Activated gamma-delta T cell (primary cell): ENCODE measurements around the gene ANKRD53.

Experiments
- DNase-seq: peaks from one replicate; lab custom pipeline; 2025; lab: John Stamatoyannopoulos, UW

ANKRD53 gene

DNA sequence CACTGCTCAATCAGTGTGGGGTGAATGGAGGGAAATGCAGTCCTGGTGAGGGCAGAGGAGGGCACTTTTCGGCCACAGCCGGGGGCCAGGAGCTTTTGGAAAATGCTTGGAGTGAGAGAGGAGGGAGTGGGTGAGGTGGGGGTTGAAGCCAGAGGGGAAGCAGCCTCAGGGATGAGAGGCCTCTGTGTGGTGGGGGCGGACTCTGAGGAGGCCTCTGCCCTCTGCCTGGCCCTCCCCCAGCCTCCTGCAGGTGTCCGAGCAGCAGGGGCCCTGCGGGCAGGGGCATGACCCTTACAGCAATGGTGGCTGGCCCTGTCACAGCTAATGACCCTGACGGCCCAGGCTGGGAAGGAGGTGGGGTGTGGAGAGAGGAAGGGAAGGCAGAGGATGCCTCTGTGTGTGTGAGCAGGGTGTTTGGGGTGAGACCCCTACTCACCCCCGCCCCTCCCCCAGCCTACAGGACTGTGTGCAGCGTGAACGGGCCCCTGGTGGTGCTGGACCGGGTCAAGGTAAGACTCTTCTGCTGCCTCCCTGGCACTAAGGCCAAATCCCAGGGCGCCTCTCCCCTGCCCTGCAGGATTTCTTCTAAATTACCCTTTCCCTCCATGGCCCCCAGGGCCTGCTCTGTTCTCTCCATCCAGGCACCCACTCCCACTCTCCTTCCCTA is 35.1 kb upstream of the ANKRD53 start:
- no peak for DNase-seq

DNA sequence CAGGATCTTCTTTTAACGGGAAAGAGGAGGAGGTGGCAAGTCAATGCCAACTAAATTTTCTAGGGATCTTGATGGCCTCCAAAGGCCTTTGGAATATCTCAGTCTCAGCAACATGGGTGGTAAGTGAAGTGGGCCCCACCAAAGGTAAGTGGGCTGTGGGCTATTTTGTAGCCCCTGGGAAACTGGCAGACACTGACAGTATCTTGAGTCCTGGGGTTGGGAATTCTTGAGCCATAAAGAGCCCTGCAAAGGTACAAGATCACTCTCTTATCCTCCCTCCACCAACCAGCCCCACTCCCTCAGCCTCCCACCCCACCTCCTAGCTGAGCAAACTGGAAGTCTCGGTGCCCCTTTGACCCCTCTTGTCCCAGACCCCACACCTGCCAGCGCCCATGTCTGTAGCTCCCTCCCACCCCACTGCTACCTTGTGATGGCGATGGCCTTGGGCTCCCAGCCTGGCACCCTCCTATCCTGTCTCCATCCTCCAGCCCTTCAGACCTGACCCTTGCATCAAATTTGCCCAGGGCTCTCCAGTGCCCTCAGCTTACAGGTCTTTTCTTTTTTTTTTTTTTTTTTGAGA is 34.2 kb upstream of the ANKRD53 start:
- DNase-seq = no peak

DNA sequence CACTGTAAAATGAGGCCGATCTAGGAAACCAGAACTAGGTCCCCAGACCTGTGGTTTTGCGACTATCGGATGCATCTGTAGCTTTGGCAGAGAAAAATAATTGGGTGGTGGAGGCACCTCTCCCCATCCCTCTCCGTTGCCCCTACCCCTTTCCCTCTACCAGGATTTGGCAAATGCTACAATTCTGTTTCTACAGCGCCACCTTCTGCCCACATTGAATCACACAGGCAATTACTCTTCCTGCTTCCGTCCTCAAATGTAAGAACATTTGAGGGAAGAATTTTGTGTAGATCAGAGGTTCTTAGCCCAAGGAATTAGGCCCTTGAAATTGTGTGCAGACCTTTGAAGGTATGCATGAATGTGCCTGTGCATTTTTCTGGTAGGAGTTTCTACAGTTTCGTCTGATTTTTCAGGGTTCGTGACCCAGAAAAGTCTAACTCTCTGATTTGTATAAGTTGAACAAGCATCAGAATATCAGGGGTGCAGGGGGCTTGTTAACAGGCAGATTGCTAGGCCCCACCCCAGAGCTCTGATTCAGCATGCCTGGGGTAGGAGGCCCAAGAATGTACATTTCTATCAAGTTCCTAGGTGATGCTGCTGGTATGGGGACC is 31.5 kb upstream of the ANKRD53 start:
- no peak for DNase-seq

DNA sequence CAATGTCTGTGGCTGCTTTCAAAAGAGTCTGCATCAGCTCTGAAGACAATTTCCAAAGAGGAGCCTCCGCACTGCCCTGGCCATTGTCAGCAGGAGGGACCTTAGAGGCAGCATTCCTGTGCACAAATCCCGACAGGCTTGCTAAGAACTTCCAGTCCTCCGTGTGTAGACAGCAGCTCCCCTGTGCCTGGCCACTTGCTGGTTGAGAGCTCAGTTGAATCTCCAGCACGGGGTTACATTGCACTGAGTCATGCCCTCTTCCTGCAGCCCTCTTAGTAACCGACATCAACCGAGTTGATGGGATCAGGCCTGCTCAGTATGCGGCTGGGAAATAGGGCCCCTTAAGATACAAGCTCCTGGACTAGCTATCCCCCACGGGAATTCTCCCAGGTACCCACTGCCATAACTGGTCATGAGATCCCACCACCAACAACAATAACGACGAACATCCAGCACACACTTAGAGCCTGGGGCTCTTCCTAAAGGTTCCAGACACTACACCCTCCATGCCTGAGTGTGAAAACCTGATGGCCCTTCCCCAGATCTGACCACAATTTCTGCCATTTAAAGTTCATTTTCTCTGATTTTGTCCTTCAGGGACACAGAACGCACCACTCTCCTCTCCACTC is 30.8 kb upstream of the ANKRD53 start:
- no peak for DNase-seq

DNA sequence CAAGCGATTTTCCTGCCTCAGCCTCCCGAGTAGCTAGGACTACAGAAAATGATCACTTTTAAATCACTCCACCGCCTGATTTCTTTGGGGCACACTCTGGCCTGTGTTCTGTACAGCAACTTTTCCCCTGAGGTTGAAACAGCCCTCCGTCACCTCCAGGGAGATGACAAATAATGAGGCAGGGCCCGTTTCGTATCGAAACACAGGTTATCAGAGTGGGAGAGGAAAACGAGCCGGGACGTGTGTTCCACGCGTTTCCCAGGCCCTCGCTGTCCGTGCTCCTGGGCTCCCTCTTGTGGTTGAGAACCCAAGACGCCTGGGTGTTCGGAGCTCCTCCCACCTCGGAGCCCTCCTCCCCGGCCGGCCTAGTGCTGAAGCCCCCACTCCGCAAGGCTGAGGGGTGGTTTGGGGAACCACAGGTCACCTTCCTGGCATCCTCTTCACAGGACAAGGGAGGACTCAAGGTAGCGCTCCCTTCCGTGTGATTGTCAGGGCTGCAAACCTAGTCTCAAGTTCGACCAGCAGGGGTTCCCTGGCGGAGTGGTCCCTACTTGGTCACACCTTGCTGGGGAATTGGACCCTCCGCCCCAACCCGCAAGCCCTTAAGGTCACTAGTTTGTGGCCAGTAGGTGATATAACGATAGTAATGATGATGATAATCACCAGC is 30.0 kb upstream of the ANKRD53 start:
- no peak for DNase-seq

DNA sequence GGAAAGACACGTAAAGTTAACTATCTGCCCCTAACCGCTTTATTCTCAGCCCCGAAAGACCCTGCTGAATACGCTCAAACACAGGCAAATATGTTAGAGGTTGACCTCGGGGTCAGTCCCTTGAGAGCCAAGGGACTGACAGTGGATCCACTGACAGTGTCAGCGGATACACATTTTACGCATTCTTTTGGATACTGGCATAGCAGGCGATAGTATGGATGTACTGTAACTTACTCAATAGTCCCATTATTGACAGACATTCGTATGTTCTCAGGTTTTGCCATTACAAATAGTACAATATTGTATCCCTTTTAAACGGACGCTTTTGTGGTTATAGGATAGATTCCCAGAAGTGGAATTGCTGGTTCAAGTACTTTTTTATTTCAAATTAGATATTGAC is 29.3 kb upstream of the ANKRD53 start:
- DNase-seq = no peak

DNA sequence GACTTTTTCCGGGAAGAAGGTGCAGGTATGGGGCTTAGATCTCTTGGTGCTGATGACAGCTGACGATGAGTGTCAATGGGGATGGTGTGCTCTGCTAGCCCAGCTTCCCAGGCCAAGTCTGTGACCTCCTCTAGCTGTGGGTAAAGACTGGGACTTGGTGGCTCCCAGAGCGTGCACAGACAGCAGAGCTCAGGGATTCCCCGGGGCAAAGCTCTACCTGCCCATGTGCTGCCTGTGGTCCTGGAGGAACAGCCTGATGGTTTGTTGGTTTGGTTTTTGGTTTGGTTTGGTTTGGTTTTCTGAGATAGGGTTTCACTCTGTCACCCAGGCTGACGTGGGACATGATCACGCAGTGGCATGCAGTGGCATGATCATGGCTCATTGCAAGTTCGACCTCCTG is 23.5 kb upstream of the ANKRD53 start:
- no peak for DNase-seq

DNA sequence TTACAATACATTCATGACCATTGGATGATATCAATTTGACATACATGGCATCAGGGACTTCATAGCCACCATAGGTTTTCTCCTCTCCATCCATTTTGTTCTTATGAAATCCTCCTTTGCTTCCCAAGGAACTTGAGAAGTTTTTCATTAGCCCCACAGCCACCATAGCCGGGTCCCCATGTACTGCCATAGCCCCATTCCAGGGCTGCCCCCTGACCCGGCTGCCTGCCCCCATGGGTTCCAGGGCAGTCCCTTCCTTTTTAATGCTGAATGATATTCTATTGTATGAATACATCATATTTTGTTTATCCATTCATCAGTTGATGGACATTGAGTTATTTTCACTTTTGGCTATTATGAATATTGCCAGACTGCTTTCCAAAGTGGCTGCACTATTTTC is 22.3 kb upstream of the ANKRD53 start:
- DNase-seq = no peak

DNA sequence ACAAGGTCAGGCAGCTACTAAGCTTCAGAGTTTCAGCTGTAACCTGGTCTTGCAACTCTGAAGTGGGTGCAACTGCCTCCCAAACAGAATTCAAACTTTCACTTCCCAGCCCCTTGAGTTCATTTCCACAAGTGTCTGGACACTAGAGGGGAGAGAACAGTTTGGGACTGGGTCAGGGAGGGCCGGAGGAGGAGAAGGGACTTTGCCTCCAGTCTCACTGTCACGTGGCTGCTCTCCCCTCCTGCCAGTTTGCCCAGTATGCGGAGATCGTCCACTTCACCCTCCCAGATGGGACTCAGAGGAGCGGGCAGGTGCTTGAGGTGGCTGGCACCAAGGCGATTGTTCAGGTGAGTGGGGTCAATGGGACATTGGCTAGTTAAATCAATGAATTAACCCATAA is 20.6 kb upstream of the ANKRD53 start:
- no peak for DNase-seq

DNA sequence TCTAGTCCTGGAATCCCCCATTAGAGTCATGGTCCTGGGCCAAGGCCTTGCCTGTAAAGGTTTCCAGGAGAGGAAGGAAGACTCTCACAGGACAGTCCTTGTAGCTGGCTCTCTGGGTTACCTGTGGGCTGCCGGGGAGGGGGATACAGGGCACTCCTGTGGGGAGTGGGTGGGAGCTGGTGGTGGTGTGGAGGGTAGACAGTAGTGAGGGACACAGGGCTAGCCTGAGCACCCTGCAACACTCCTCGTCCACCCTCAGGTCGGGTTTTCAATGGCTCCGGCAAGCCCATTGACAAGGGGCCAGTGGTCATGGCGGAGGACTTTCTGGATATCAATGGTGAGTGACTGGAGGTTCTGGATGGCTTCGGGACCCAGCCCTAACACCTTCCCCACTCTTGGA is 19.7 kb upstream of the ANKRD53 start:
- no peak for DNase-seq

DNA sequence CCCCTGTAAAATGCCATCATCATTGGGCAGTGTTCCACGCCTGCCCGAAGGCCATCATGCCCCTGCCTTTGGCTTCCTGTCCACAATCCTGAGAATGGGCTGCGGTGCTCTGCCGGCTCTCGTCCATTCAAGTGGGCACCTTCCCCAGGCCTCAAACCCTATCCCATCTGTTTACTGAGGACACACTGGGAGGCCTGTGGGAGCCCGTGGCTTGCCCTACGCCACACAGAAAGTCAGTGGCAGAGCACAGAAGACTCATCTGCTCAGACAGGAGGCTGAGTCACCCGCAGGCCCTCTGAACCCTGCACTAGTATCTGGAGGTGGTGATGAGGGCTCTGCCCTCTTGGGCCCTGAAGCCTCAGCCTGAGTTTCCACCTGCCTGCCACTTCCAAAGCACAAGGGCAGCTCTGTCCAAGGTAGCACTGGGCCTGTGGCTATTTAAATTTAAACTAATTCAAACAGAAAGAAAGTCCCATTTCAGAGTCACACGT is 19.1 kb upstream of the ANKRD53 start:
- no peak for DNase-seq

DNA sequence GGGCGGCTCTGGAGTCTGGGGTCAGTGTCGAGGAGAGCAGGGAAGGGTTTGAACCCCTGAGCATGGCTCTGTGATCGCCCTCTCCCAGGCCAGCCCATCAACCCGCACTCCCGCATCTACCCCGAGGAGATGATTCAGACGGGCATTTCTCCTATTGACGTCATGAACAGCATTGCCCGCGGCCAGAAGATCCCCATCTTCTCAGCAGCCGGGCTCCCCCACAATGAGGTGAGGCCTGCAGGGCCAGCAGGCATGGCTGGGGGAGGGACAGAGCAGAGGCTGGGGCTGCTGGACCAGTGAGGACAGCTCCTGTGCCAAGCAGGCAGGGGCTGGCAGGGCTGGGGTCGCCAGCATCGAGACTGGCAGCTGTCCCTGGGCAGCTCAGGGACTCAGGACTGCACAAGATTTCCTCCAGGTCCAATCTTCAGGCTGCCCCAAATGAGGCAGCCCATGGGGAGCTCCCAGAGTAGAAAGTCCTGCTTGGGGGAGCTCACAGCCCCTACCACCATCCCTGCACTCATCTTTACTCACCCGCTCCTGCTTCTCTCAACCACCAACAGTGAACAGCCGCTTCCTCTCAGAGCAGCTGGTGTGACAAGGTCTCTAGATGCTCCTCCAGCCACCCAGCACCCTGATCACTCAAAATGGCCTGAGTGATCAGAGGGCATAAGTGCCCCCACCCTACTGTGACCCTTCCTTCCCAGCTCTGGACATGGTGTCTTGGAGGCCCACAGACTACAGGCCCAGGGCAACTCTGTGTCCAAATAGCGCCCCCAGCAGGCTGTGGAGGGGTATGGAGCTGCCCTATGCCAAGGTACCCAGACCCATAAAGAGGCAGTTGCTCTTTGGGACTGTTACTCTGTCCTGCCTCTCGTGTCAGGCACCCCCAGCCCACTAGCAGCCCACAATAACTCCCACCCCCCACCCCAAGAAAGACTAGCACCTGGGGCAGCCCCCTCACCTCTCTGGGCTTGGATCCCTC is 18.3 kb upstream of the ANKRD53 start:
- no peak for DNase-seq

DNA sequence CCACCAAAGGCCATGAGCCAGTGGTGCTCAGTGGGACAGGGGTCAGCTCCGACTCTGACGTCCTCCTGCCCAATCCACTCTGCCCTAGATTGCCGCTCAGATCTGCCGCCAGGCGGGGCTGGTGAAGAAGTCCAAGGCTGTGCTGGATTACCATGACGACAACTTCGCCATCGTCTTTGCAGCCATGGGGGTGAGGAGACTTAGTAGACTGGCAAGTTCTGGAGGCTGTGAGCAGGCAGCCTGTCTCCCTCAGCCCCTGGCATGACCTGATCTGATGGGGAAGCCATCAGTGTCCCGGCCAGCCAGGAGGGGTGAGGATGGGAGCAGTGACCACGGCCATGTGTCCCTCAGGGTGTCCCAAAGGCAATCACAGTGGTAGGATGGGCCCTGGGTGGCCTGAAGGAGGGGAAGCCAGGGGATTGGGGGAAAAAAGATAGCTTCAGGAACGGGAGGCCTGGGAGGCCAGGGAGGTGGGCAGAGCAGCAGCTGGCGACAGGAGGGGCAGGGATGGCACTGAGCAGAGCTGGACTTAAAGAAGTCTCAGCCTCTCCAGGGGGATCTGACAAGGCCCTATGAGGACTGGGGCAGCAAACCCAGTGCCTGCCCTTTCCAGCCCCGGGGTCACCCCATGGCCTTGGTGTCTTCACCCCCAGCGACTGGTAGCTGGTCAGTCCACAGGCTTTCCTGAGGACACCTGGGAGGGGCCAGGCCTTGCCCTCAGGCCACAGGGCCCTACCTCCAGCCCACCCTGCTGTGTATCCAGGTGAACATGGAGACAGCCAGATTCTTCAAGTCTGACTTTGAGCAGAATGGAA is 17.4 kb upstream of the ANKRD53 start:
- DNase-seq = no peak

DNA sequence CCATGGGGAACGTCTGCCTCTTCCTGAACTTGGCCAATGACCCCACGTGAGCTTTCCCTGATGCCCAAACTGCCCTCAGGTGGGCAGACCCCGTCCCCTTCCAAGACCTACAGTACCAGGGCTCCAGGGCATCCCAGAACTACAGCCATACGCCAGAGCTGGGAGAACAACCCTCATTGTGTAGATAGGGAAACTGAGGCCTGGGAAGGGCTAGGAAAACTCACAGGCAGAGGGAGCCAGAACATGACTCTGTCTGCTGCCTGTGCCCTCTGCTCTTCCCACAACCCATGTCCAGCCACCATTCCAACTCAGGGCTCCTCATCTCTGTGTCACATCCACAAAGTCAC is 16.8 kb upstream of the ANKRD53 start:
- no peak for DNase-seq

DNA sequence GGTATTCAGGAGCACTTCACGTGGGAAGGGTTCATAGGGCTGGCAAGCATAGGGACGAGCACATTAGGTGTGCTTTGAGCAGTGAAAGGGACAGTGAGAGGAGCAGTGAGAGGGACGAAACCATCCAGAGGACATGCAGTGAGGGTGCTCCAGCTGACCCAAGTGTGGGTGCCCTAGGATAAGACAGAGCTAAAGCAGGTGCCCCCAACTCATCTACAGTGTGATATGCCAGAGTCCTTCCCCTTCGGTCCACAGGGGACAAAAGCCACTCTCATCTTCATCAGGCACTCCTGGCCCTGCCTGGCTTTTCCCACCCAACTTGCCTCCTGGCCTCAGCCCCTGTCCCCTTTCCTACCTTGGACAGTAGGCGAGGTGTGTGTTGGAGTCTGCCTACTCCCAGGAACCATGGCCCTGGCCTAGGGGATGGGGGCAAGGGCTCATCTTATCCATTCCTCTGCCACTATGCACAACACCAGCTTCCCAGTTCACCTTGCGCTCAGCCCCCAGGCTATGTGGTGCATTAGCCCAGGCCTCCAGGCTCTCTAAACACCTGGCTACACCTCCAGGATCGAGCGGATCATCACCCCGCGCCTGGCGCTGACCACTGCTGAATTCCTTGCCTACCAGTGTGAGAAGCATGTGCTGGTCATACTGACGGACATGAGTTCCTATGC is 16.1 kb upstream of the ANKRD53 start:
- DNase-seq = no peak

DNA sequence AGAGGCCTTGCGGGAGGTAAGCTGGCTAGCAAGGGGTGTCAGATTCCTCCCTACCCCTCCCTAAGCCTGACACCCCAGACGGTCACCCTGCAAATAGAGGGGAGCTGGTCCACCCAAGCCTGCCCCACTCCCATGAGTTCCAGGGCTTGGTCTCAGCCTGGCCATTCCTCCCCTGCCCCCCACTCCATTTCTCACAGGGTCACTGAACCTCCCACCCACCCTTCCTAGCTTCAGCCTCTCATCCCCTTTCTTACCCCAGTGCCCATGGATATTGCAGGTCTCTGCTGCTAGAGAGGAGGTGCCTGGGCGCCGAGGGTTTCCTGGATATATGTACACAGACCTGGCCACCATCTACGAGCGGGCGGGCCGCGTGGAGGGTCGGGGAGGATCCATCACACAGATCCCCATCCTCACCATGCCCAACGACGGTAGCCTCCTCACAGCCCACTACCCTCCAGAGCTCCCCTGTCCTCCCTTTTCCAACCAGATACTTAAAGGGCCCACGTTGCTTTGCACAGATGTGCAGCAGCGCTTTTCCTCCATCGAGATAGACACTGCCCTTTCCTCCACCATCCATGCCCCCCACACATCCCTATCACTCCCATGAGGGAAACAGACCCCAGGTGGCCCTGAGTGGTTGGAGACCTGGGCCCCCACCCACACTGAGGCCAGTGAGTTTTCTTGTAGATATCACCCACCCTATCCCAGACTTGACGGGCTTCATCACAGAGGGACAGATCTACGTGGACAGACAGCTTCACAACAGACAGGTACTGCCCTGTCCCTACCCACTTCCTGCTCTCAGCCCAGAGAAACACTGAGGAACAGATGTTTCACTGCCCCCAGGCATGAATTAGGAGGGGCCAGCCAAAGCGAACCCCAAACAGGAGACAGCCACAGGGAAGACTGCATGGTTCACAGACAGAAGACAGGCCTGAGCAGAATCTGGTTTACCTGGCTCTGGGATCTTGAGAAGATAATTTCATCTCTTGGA is 15.2 kb upstream of the ANKRD53 start:
- DNase-seq = no peak

DNA sequence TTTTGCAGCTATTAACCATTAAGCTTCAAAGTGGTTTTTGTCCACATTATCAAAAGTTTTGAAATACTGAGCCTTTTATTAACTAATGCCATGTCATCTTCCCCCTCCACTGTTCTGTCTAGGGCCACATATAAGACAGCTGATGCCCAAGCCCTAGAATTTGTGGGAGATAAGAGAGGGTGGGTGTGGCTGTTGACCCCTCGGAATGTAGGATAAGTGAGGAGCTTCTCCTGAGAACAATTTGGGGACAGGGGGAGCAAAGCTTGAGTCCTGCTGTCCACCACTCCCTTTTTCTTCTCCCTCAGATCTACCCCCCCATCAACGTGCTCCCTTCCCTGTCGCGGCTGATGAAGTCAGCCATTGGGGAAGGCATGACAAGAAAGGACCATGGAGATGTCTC is 14.3 kb upstream of the ANKRD53 start:
- no peak for DNase-seq

DNA sequence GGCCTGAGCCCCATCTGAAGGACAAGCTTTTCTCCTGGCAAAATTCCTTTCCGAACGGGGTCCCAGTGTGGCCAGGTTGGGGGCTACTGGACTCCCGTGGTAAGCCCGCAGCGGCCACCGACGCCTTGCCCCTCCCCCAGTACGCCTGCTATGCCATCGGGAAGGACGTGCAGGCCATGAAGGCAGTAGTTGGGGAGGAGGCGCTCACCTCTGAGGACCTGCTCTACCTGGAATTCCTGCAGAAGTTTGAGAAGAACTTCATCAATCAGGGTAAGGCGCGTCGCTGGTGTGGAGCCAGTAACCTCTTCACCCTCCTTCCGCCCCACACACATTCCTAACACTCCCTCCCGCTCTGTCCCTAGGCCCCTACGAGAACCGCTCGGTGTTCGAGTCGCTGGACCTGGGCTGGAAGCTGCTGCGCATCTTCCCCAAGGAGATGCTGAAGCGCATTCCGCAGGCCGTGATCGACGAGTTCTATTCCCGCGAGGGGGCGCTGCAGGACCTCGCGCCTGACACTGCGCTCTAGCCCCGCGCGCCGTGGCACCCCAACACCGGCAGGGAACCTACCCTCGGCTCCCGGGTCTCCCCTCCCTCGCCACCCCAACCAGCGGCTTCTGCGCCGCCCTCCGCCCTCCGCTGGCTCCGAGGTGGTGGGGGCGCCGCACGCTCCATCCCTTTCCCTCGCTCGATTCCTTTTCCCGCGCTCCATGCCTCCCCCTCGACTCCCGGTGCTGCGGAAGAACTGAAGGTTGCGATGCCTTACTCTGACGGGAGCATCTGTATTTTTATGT is 13.6 kb upstream of the ANKRD53 start:
- peak; percentile 57 for DNase-seq
